GM18858 (cell line): Measurements from ENCODE around the gene LINGO3.
"Not testable (repeated sequence)": the region's sequence is repeated elsewhere in the genome, so short reads cannot be mapped to it uniquely, and the experiment has no call there.

ENCODE experiments used
- ATAC-seq: cut with Tn5 transposase; IDR thresholded peaks from one replicate; pipeline ENCODE4 v1.9.1; 2021; ENCODE audit not compliant: unreplicated experiment

LINGO3 gene

DNA sequence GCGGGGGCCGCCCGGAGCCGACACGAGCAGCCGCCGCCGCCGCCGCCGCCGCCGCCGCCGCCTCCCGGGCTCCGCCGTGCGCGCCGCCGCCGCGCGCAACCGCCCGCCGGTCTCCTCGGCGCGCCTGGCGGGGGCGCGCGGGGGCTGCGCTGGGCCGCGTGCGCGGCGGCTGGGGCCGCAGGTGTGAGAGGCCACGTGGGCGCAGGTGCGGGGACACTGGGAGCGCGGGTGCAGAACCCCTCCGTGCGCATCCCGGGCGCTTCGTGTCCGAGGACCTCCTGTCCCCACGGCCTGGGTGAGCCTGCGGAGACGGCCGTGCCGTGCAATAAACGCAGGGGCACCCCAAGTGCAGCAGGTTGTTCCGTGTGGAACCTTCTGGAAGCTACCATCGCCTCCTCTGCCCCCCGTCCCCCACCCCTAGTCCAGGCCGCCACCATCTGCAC lies at the start of gene LINGO3:
TSS of gene LINGO3 (minus strand) at position 41 of the 443 bp plus-strand sequence. CDS start 16,378 bp downstream, outside the sequence.
- ATAC-seq: no peak

GRCh38 chr19:2356036-2356646 lies 48.2 kb upstream of the LINGO3 start:
- ATAC-seq: no peak

DNA sequence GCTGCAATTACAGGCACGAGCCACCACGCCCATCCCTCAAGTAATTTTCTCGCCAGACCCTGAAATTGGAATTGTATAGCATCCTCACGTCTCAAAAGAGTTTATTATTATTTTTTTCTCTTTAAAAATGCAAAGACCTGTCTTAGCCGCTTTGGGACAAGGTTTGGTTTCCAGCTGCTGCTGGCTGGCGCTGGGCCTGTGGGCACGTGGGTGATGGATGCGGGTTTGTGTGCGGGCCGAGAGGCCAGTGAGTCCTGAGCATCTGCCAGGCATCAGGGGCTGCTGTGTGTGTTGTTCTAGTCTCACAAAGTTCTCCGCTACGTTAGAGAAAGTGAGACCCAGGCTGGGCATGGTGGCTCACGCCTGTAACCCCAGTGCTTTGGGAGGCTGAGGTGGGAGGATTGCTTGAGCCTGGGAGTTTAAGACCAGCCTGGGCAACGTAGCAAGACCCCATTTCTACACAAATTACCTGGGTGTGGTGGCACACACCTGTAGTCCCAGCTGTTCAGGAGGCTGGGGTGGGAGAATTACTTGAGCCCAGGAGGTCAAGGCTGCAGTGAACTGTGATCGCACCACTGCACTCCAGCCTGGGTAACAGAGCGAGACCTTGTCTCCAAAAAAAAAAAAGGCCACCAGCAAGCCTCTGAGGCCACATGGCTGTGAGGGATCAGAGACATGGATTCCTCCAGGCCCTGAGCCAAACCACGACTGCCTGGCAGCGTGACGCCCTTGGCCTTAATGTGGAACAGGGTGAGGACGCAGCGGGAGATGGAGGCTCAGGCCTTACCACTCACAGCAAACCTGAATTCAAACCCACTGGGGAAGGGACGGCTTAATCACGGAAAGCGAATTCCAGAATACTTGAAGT lies 47.4 kb upstream of the LINGO3 start:
- ATAC-seq: no peak

DNA sequence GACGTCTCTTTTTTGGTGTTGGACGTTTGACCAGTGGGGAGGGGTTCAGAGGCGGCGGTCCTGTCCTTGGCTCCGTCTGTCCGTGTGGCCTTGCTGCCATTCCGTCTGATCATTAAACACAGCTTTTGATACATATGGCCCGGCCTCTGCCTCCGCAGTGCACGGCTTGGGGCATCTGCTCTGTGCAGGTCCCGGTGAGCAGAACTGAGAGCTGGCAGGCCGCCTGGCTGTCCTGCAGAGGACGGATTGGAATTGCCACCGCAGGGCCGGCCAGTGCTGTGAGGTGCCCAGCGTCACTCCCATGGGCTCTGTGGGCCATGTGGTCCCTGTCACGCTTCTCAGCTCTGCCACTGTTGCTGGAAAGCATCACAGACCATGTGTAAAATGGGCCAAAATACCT lies 46.7 kb upstream of the LINGO3 start:
- ATAC-seq: no peak

GRCh38 chr19:2353887-2354592 lies 46.1 kb upstream of the LINGO3 start:
- ATAC-seq: no peak

DNA sequence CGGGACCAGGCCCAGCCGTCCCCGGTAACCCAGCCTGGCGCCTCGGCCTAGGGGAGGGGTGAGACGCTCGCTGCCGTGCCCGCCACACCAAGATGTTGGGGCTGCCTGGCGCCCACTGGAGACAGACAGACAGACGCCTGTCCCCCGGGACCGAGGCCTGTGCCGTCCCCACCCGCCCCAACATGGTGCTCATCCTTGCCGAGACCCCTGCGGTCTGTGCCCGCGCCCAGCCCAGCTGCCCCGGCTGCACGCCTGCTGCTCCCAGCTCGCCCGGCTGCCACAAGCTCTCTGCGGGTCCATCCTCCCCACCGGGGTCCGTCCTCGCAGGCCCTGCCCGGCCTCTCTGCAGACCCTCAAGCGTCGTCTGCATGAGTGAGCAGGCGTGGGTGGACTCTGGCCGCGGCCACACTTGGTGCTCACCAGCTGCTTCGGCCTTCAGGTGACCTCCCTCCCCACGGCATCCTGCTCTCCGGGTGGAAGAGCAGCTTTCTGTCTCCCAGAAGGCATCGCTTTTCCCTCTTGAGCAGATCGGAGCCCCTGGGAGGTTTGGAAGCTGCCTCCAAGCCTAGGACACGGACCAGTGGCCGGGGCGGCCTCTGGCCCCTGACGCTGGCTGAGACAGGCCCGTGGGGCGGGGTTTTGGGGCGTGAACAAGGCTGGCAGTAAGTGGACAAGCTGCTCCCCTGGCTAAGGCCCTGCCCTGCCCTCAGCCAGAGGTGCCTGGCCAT lies 45.4 kb upstream of the LINGO3 start:
- ATAC-seq: no peak

DNA sequence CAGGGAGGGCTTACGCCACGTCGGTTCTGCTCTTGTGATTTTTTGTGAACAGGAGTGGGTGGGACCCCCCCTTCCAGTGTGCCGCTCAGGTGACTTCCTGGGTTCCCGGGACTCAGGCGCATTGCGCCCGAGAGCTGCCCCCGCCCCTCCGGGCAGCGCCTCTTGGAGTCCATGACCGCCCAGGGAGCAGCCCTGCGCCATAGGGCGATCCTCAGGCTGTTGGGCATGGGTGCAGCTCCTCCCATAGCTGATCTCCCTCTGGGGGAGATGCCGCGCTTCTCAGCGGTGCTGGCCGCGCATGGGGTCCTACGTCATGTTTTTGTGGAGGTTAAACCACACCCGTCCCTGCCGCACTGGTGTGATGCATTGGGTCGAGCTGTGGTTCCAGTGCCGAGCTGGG lies 44.2 kb upstream of the LINGO3 start:
- ATAC-seq: no peak

DNA sequence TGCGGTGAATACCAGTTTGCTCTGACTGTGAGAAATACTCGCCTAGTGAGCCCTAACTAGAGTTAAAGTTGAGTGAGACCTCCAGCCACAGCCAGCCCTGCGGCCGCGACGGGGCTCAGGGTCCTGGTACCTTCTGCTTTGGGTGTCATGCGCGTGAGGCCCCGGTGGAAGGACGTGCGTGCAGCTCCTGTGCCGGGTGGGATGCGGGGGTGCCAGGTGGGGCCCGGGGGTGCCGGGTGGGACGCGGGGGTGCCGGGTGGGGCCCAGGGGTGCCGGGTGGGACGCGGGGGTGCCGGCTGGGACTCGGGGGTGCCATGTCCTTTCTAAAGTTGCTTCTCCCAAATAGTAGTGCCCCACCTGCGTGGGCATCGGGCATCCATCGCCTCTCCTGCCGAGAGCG lies 43.6 kb upstream of the LINGO3 start:
- ATAC-seq: no peak

GRCh38 chr19:2350656-2351055 lies 42.7 kb upstream of the LINGO3 start:
- ATAC-seq: no peak

DNA sequence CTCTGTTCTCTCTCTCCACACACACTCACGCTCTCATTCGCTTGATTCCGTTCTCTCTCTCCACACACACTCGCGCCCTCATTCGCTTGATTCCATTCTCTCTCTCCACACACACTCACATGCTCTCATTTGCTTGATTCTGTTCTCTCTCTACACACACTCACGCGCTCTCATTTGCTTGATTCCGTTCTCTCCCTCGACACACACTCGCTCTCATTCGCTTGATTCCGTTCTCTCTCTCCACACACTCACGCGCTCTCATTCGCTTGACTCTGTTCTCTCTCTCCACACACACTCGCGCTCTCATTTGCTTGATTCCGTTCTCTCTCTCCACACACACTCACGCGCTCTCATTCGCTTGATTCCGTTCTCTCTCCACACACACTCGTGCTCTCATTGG lies 41.9 kb upstream of the LINGO3 start:
- ATAC-seq: not testable (repeated sequence)

DNA sequence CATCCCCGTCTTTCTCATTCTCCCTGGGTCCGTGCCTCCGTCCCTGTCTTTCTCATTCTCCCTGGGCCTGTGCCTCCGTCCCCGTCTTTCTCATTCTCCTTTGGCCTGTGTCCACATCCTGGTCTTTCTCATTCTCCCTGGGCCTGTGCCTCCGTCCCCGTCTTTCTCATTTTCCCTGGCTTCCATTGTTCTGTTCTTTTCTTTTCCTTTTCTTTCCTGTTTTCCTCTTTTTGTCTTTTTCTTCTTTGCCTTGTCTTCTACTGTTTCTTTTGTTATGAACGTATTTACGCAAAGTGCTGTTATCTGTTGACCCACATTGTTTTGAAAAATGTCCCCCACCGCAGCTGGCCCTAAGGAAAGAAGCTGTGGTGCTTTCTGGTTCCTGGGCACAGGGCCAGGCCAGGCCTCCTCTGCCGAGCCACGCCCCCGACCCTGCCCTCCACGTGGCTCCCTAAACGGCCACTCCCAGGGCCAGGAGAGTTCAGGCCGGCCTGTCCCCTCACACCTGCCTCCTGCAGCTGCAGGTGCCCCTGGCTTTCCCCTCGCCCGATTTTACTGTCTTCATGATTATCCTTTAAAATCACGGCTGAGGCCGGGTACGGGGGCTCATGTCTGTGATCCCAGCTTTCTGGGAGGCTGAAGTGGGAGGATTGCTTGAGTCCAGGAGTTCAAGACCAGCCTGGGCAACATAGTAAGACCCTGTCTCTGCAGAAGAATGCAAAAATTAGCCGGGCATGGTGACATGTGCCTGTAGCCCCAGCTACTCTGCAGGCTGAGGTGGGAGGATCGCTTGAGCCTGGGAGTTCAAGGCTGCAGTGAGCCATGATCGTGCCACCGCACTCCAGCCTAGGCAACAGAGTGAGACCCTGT lies 38.1 kb upstream of the LINGO3 start:
- no peak for ATAC-seq

- ATAC-seq: no peak
Measured at GRCh38 chr19:2345076-2345475, 37.1 kb upstream of the LINGO3 start.

DNA sequence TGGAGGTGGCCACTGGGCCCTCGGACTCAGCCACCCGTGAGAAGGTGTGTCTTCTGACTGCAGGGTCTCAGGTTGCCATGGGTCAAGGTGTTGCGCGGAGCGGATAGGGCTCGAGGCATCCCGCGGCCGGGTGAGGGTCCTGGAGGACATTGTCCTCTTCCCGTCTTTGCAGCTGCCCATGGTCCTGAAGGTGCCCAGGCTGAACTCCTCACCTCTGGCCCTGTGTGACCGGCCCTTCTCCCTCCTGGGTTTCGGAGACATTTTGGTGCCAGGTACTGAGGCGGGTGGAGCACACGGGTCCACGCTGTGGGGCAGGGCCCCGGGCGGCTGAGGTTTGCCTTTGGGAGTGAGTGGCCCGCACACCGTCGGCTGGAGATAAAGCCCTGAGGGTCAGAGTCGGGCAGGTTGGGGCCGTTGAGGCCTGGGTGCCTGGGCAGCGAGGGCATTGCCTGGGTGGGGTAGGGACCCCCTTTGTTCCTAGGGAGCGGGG lies 36.5 kb upstream of the LINGO3 start:
- ATAC-seq: no peak

GRCh38 chr19:2343289-2343982 lies 35.5 kb upstream of the LINGO3 start:
- no peak for ATAC-seq

GRCh38 chr19:2342656-2343288 lies 34.8 kb upstream of the LINGO3 start:
- ATAC-seq: no peak

DNA sequence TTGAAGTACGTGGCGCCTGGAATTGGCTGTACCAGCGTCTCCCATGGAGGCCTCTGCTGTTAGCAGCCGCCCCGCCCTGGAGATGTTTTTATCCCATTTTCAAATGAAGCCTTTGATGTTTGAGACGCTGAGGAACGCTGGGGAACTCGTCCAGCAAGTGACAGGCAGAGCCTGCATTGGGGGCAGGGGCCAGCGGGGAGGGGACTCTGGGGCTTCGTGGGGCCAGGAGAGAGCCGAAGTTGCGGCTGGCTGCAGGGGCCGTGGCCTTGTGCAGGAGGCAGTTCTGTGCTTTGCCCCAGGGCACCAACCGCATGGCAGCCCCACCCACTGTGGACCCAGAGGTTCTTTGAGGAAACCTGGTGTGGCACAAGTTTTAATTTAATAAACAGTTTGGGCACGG lies 34.0 kb upstream of the LINGO3 start:
- ATAC-seq: no peak

- ATAC-seq: no peak
Measured at GRCh38 chr19:2341244-2341751, 33.3 kb upstream of the LINGO3 start.

DNA sequence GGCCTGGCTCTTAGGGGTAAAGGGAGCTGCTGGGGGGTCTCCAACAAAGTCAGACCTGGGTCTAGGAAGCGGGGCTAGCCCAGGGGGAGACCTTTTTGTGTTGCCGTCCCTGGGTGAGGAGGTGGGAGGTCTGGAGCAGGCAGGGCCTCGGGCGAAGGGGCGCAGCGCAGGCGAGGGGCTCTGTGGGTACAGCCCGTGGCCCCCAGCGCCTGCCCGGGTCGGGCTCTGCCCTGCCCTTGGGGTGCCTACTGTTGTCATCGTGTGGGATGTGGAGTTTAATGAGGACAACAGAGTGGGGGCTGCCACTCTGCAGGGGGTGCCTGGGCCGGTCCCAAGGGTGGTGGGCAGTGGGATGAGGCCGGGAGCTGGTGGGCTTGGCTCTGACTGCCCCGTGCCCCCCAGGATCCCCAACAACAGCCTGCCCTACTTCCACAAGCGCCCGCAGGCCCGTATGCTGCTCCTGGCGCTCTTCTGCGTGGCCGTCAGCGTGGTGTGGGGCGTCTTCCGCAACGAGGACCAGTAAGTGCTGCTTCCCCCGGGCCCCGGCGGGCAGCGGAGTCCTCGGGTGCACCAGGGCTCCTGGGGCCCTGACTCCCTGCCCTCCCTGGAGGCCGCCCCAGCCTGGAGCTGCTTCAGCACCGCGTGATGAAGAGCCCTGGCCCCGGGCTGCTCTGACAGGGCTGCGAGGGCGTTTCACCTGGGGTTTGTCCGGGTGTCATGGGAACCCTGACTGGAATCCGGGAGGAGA lies 32.7 kb upstream of the LINGO3 start:
- no peak for ATAC-seq
